OCI-M2 (cell line): Measurements from ENCODE around the gene CDX2.
"Not testable (repeated sequence)": the region's sequence is repeated elsewhere in the genome, so short reads cannot be mapped to it uniquely, and the experiment has no call there.

ENCODE experiments used
- DNase-seq: peaks from one replicate; lab custom pipeline; 2025; ENCODE audit not compliant: unreplicated experiment; lab: John Stamatoyannopoulos, UW

CDX2 gene

GRCh38 chr13:27969082-27969865 lies at the start of gene CDX2:
Gene CDX2 (minus strand): TSS chr13:27969315. CDS start chr13:27969006, 309 bp downstream.
- DNase-seq: no peak

- no peak for DNase-seq
These were observed 45.2 kb upstream of the CDX2 start for GRCh38 chr13:28014301-28014700.

- DNase-seq: no peak
These were observed 44.4 kb upstream of the CDX2 start for GRCh38 chr13:28013482-28013881.

GRCh38 chr13:28012896-28013295 lies 43.8 kb upstream of the CDX2 start:
- no peak for DNase-seq

GRCh38 chr13:28012383-28012782 lies 43.3 kb upstream of the CDX2 start:
- no peak for DNase-seq

- DNase-seq: no peak
These were observed 40.9 kb upstream of the CDX2 start for GRCh38 chr13:28010046-28010445.

- not testable (repeated sequence) for DNase-seq
These were observed 35.9 kb upstream of the CDX2 start for GRCh38 chr13:28005016-28005415.

- no peak for DNase-seq
These were observed 34.0 kb upstream of the CDX2 start for GRCh38 chr13:28002886-28003698.

- no peak for DNase-seq
These were observed 32.8 kb upstream of the CDX2 start for GRCh38 chr13:28001837-28002473.

- no peak for DNase-seq
These were observed 31.9 kb upstream of the CDX2 start for GRCh38 chr13:28001049-28001448.

- DNase-seq: no peak
These were observed 31.5 kb upstream of the CDX2 start for GRCh38 chr13:28000567-28000966.

- no peak for DNase-seq
These were observed 28.9 kb upstream of the CDX2 start for GRCh38 chr13:27997904-27998522.

GRCh38 chr13:27991881-27992280 lies 22.8 kb upstream of the CDX2 start:
- DNase-seq: no peak

GRCh38 chr13:27988520-27988919 lies 19.4 kb upstream of the CDX2 start, which contains the start of gene URAD:
Gene URAD (minus strand): TSS chr13:27988693. CDS start chr13:27988637, 56 bp downstream.
- DNase-seq: no peak

- DNase-seq: no peak
These were observed 16.5 kb upstream of the CDX2 start for GRCh38 chr13:27985600-27985999.

- no peak for DNase-seq
These were observed 13.2 kb upstream of the CDX2 start for GRCh38 chr13:27982361-27982760.

GRCh38 chr13:27981006-27981708 lies 12.0 kb upstream of the CDX2 start:
- DNase-seq: no peak

- no peak for DNase-seq
These were observed 11.3 kb upstream of the CDX2 start for GRCh38 chr13:27980280-27980998.

- no peak for DNase-seq
These were observed 10.7 kb upstream of the CDX2 start for GRCh38 chr13:27979765-27980279.
